ENCODE data around the gene SIPA1L2.
A peak's percentile ranks its signal among the peaks of the same experiment; 100 is the strongest.

SIPA1L2 gene

DNA sequence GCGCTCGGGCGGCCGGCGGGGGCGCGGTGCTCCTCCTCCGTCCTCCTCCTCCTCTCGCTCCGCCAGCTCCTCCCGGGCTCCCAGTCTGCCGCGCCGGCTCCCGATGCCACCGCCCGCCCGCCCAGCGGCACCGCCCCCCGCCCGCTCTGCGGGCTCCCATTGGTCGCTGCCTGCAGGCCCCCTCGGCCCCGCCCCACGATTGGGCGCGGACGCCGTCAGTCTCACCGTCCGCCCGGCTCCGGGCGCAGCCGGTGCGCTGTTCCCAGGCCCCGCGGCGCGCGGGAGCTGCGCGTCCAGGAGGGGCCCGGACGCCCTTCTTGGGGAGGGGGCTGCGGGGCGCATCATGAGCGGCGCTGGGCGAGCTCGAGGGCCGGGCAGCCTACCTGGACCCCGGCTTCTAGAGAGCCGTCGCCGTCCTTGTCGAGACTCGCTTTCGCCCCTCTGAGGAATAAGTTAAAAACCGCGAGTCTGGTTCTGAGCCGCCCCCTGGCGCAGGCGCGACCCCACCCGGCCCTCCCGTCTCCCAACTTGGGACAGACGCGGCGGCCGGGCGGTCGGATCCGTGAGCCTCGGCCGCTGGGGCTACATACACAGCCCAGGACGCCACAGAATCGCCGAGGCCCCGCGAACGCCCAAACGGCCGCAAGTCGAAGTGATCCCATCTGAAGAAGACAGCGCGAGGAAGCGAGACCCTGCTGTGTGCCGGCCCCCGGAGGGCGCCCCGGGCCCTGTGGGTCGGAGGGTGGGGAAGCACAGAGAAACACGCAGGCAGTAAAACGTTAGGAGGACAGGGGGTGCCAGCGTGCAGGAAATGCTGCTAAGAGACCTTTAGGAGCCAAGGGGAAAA lies at the start of gene SIPA1L2 (continued):
- TF ChIP-seq ZNF658 (tag by site-specific recombination; IDR thresholded peaks at IDR 0.05): no peak
- TF ChIP-seq ZNF24 (tag by site-specific recombination; IDR thresholded peaks at IDR 0.05): 0 out of 2 replicates have a peak, but pooled peaks have one; percentile 68
- TF ChIP-seq ZNF501 (tag by site-specific recombination; IDR thresholded peaks at IDR 0.05): peak; percentile 97
- no peak for TF ChIP-seq ZNF645 (tag by site-specific recombination; IDR thresholded peaks at IDR 0.05)
- no peak for TF ChIP-seq ZNF510 (tag by site-specific recombination; IDR thresholded peaks at IDR 0.05; ENCODE audit: insufficient replicate concordance)
- TF ChIP-seq ZNF596 (tag by site-specific recombination; IDR thresholded peaks at IDR 0.05): 0 out of 2 replicates have a peak, but pooled peaks have one; percentile 50
- peak; percentile 90 for TF ChIP-seq PRDM10 (tag by site-specific recombination; IDR thresholded peaks at IDR 0.05)
- TF ChIP-seq ZNF561 (tag by site-specific recombination; IDR thresholded peaks at IDR 0.05; ENCODE audit: borderline replicate concordance): peak; percentile 81; the same call in 1 of the 2 replicates
- TF ChIP-seq ZNF211 (tag by site-specific recombination; IDR thresholded peaks at IDR 0.05; ENCODE audit: low read depth): no peak
- TF ChIP-seq, protein P1, sequence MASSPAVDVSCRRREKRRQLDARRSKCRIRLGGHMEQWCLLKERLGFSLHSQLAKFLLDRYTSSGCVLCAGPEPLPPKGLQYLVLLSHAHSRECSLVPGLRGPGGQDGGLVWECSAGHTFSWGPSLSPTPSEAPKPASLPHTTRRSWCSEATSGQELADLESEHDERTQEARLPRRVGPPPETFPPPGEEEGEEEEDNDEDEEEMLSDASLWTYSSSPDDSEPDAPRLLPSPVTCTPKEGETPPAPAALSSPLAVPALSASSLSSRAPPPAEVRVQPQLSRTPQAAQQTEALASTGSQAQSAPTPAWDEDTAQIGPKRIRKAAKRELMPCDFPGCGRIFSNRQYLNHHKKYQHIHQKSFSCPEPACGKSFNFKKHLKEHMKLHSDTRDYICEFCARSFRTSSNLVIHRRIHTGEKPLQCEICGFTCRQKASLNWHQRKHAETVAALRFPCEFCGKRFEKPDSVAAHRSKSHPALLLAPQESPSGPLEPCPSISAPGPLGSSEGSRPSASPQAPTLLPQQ (tag by site-specific recombination; IDR thresholded peaks at IDR 0.05): peak; percentile 91; the same call in 1 of the 2 replicates
- no peak for TF ChIP-seq ZNF664 (tag by site-specific recombination; IDR thresholded peaks at IDR 0.05)
- TF ChIP-seq ZNF488 (tag by site-specific recombination; IDR thresholded peaks at IDR 0.05): no peak
- TF ChIP-seq TSHZ1 (tag by site-specific recombination; IDR thresholded peaks at IDR 0.05; ENCODE audit: borderline replicate concordance): no peak
- TF ChIP-seq BCL11A (tag by site-specific recombination; IDR thresholded peaks at IDR 0.05; ENCODE audit: low read depth): no peak
- TF ChIP-seq ZNF473 (tag by site-specific recombination; IDR thresholded peaks at IDR 0.05): no peak
- no peak for TF ChIP-seq ZNF132 (tag by site-specific recombination; IDR thresholded peaks at IDR 0.05; ENCODE audit: borderline replicate concordance)
- no peak for TF ChIP-seq ZNF560 (tag by site-specific recombination; IDR thresholded peaks at IDR 0.05; ENCODE audit: borderline replicate concordance)
- no peak for TF ChIP-seq ZNF362 (tag by site-specific recombination; IDR thresholded peaks at IDR 0.05)
- TF ChIP-seq ZNF157 (tag by site-specific recombination; IDR thresholded peaks at IDR 0.05): no peak
- TF ChIP-seq GLIS2 (tag by site-specific recombination; IDR thresholded peaks at IDR 0.05): peak; percentile 97
- TF ChIP-seq ZFHX2 (tag by site-specific recombination; conservative IDR thresholded peaks at IDR 0.05): peak; percentile 44
- no peak for TF ChIP-seq ZNF133 (tag by site-specific recombination; IDR thresholded peaks at IDR 0.05)
- no peak for TF ChIP-seq ZNF354C (tag by site-specific recombination; IDR thresholded peaks at IDR 0.05; ENCODE audit: borderline replicate concordance, low read depth)
- peak; percentile 40; the same call in 1 of the 2 replicates for TF ChIP-seq ZSCAN16 (tag by site-specific recombination; IDR thresholded peaks at IDR 0.05)
- TF ChIP-seq, protein P2, sequence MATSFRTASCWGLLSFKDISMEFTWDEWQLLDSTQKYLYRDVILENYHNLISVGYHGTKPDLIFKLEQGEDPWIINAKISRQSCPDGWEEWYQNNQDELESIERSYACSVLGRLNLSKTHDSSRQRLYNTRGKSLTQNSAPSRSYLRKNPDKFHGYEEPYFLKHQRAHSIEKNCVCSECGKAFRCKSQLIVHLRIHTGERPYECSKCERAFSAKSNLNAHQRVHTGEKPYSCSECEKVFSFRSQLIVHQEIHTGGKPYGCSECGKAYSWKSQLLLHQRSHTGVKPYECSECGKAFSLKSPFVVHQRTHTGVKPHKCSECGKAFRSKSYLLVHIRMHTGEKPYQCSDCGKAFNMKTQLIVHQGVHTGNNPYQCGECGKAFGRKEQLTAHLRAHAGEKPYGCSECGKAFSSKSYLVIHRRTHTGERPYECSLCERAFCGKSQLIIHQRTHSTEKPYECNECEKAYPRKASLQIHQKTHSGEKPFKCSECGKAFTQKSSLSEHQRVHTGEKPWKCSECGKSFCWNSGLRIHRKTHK (tag by site-specific recombination; IDR thresholded peaks at IDR 0.05): no peak

All from HEK293 (cell line).